Peyer's patch (tissue), 4 donors: ENCODE measurements around the gene NOS3.

Experiments
- POLR2A ChIP-seq, 2 donors: fragments of 450-650 bp; IDR thresholded peaks; one replicate each; pipeline ENCODE4 v1.5.1; 2017; ENCODE audit warnings: antibody characterized with exemption in 2 of 2, mild to moderate bottlenecking in 2 of 2, moderate library complexity in 2 of 2
- TF ChIP-seq, protein P1 (sequence below), 6 experiments: fragments of 450-650 bp in 4 of 6; fragments of 200-600 bp in 2 of 6; sonication (generic) in 1 of 6; IDR thresholded peaks; one replicate each; pipeline ENCODE4 v1.5.1; 2017 to 2019; ENCODE audit warnings: antibody characterized with exemption in 6 of 6, mild to moderate bottlenecking in 3 of 6, moderate library complexity in 1 of 6

DNA sequence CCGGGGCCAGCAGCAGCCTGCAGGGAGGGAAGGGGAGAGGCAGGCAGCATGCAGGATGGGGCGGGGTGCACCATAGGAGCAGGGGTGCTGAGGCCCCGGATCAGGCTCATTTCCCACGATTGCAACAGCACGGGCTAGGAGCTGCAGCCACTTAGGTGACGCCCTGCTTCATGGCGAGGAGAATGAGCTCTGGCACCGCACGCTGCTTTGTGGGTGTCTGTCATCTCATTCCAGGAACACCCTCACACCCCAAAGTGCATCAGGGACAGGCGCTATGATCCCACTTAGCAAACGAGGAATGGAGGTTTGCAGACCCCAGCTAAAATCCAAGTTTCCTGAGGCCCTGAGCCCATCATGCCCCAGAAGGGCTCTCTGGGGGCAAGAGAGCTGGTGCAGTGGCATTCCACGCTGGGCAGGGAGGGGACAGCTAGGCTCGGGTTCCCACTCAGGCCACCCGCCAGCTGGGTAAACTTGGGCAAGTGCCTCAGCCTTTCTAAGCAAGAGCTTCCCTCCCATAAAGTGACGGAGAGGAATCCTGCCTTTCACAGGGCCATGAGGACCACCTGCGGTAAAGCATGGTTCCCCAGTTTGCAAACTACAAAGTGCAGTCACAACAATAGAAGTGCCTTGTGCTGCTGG, 22.0 kb upstream of the NOS3 start:
- TF ChIP-seq, protein P1, sequence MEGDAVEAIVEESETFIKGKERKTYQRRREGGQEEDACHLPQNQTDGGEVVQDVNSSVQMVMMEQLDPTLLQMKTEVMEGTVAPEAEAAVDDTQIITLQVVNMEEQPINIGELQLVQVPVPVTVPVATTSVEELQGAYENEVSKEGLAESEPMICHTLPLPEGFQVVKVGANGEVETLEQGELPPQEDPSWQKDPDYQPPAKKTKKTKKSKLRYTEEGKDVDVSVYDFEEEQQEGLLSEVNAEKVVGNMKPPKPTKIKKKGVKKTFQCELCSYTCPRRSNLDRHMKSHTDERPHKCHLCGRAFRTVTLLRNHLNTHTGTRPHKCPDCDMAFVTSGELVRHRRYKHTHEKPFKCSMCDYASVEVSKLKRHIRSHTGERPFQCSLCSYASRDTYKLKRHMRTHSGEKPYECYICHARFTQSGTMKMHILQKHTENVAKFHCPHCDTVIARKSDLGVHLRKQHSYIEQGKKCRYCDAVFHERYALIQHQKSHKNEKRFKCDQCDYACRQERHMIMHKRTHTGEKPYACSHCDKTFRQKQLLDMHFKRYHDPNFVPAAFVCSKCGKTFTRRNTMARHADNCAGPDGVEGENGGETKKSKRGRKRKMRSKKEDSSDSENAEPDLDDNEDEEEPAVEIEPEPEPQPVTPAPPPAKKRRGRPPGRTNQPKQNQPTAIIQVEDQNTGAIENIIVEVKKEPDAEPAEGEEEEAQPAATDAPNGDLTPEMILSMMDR (IDR thresholded peaks at IDR 0.05), result no peak
- TF ChIP-seq POLR2A (IDR thresholded peaks at IDR 0.05), result no peak
